ENCODE data around the gene TUSC2.

Gene TUSC2

DNA sequence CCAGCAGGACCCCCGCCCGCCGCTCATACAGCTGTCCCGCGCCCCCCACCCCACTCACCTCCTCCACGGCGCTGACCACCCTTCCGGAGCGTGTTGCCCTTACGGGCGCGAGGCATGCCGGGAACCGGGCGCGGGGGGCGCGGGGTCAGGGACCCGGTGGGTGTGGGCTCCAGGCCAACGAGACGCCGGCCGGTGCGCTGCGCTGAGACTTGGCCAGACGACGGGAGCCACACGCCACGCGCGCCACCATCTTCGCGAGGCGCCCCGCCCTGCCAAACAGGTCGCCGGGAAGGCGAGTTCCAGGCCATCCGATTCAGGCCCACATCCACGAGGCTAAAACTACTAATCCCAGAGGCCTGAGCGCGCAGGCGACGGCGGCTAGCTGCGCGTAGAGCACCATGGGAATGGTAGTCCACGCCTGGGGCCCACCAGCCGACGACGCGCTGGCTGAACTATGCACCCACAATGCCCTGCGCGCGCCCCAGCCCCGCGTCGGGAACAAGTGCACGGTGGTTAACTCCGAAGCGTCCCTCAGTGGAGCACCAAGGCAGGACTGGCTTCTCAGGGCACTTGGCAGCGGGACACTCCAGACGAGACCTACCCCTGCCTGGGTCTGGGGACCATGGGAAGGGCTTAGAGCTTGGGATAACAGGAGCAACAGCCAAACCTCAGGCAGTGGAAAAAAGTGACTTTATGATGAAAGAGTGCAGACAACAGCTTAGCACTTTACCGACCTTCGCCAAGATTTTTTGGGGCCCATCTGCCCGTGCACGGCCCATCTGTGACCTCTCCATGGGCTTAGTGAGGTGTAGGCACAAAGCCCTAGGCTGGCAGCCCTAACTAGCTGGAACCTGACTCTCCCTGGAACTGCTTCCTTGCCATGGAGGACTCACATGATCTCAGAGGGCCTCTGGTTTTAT lies 35.6 kb downstream of the TUSC2 start, which contains the start of gene IFRD2 (continued):
- TF ChIP-seq TSHZ1 (tag by site-specific recombination; IDR thresholded peaks at IDR 0.05; ENCODE audit: borderline replicate concordance) (no peak), ZNF169 (tag by site-specific recombination; IDR thresholded peaks at IDR 0.05) (no peak), ZNF112 (tag by site-specific recombination; IDR thresholded peaks at IDR 0.05) (no peak), SETDB1 (IDR thresholded peaks at IDR 0.05; ENCODE audit: insufficient read length, low read length) (no peak), ZNF555 (tag by site-specific recombination; conservative IDR thresholded peaks at IDR 0.05) (no peak), ZNF184 (tag by site-specific recombination; IDR thresholded peaks at IDR 0.05) (no peak), ZNF529 (tag by site-specific recombination; IDR thresholded peaks at IDR 0.05; ENCODE audit: insufficient replicate concordance) (no peak), ZFP37 (tag by site-specific recombination; IDR thresholded peaks at IDR 0.05) (no peak), ZNF76 (tag by site-specific recombination; IDR thresholded peaks at IDR 0.05; ENCODE audit: borderline replicate concordance, low read depth) (peak; percentile 100), ZNF561 (tag by site-specific recombination; IDR thresholded peaks at IDR 0.05; ENCODE audit: borderline replicate concordance) (no peak), ZNF521 (tag by site-specific recombination; IDR thresholded peaks at IDR 0.05) (no peak), ZNF132 (tag by site-specific recombination; IDR thresholded peaks at IDR 0.05; ENCODE audit: borderline replicate concordance) (no peak), OVOL3 (tag by site-specific recombination; IDR thresholded peaks at IDR 0.05) (no peak), ZNF114 (tag by site-specific recombination; IDR thresholded peaks at IDR 0.05) (no peak), INSM2 (tag by site-specific recombination; IDR thresholded peaks at IDR 0.05) (no peak; the same call in 1 of the 2 replicates), ZNF211 (tag by site-specific recombination; IDR thresholded peaks at IDR 0.05; ENCODE audit: low read depth) (no peak), HOXA7 (CRISPR knock-in tag; IDR thresholded peaks at IDR 0.05; ENCODE audit: borderline replicate concordance) (no peak), YY2 (tag by site-specific recombination; IDR thresholded peaks at IDR 0.05) (peak; percentile 98), PATZ1 (tag by site-specific recombination; IDR thresholded peaks at IDR 0.05) (peak; percentile 53; the same call in 1 of the 2 replicates), ZNF404 (tag by site-specific recombination; IDR thresholded peaks at IDR 0.05) (no peak), ZNF19 (tag by site-specific recombination; IDR thresholded peaks at IDR 0.05; ENCODE audit: low read depth) (no peak), ZNF248 (tag by site-specific recombination; IDR thresholded peaks at IDR 0.05) (no peak), KLF8 (tag by site-specific recombination; IDR thresholded peaks at IDR 0.05) (peak; percentile 99), ZNF155 (tag by site-specific recombination; IDR thresholded peaks at IDR 0.05) (no peak), GFI1B (tag by site-specific recombination; IDR thresholded peaks at IDR 0.05) (no peak), ZNF239 (tag by site-specific recombination; IDR thresholded peaks at IDR 0.05) (no peak), ZNF157 (tag by site-specific recombination; IDR thresholded peaks at IDR 0.05) (no peak)
- TF ChIP-seq, protein P1, sequence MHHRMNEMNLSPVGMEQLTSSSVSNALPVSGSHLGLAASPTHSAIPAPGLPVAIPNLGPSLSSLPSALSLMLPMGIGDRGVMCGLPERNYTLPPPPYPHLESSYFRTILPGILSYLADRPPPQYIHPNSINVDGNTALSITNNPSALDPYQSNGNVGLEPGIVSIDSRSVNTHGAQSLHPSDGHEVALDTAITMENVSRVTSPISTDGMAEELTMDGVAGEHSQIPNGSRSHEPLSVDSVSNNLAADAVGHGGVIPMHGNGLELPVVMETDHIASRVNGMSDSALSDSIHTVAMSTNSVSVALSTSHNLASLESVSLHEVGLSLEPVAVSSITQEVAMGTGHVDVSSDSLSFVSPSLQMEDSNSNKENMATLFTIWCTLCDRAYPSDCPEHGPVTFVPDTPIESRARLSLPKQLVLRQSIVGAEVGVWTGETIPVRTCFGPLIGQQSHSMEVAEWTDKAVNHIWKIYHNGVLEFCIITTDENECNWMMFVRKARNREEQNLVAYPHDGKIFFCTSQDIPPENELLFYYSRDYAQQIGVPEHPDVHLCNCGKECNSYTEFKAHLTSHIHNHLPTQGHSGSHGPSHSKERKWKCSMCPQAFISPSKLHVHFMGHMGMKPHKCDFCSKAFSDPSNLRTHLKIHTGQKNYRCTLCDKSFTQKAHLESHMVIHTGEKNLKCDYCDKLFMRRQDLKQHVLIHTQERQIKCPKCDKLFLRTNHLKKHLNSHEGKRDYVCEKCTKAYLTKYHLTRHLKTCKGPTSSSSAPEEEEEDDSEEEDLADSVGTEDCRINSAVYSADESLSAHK (tag by site-specific recombination; IDR thresholded peaks at IDR 0.05), result no peak
- TF ChIP-seq, protein P2, sequence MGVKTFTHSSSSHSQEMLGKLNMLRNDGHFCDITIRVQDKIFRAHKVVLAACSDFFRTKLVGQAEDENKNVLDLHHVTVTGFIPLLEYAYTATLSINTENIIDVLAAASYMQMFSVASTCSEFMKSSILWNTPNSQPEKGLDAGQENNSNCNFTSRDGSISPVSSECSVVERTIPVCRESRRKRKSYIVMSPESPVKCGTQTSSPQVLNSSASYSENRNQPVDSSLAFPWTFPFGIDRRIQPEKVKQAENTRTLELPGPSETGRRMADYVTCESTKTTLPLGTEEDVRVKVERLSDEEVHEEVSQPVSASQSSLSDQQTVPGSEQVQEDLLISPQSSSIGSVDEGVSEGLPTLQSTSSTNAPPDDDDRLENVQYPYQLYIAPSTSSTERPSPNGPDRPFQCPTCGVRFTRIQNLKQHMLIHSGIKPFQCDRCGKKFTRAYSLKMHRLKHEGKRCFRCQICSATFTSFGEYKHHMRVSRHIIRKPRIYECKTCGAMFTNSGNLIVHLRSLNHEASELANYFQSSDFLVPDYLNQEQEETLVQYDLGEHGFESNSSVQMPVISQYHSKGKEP (tag by site-specific recombination; IDR thresholded peaks at IDR 0.05), result no peak
